MM.1S (cell line): ENCODE measurements around the gene KCTD18.

Source experiments
- CTCF ChIP-seq: fragments of 300-600 bp; sonication (generic); IDR thresholded peaks from 2 replicates; pipeline ENCODE4 v1.5.1; 2016; ENCODE audit warnings: antibody characterized with exemption, low read length, mixed read lengths
- EZH2 ChIP-seq: fragments of 300-600 bp; sonication (generic); optimal IDR thresholded peaks from 2 replicates; pipeline ENCODE3; 2017; ENCODE audit warnings: low read depth, mild to moderate bottlenecking, antibody characterized with exemption, low read length, mixed read lengths
- EZH2phosphoT487 ChIP-seq: fragments of 300-600 bp; sonication (generic); IDR thresholded peaks from 2 replicates; pipeline ENCODE4 v1.6.1; 2018; ENCODE audit warnings: antibody characterized with exemption, low read length

- TF ChIP-seq CTCF (no peak), EZH2 (no peak), EZH2phosphoT487 (no peak)
Measured at GRCh38 chr2:200453853-200454534, 55.9 kb downstream of the KCTD18 start.
